ENCODE data around the gene NOC4L.
"Not testable (repeated sequence)": the region's sequence is repeated elsewhere in the genome, so short reads cannot be mapped to it uniquely, and the experiment has no call there.

NOC4L gene

GRCh38 chr12:132123970-132124765 is 20.1 kb upstream of the NOC4L start:
- no peak for DNase-seq (ENCODE audit: low spot score)

- no peak for DNase-seq (ENCODE audit: low spot score)
Observed at GRCh38 chr12:132124766-132125425, 19.4 kb upstream of the NOC4L start.

GRCh38 chr12:132125736-132126135 is 18.5 kb upstream of the NOC4L start:
- DNase-seq (ENCODE audit: low spot score), result no peak

- DNase-seq (ENCODE audit: low spot score), result no peak
Observed at GRCh38 chr12:132127041-132127440, 17.2 kb upstream of the NOC4L start.

- DNase-seq (ENCODE audit: low spot score), result no peak
Observed at GRCh38 chr12:132129007-132129406, 15.2 kb upstream of the NOC4L start.

GRCh38 chr12:132130690-132131089 is 13.6 kb upstream of the NOC4L start:
- no peak for DNase-seq (ENCODE audit: low spot score)

- DNase-seq (ENCODE audit: low spot score), result no peak
Observed at GRCh38 chr12:132131229-132131628, 13.0 kb upstream of the NOC4L start.

GRCh38 chr12:132131952-132132351 is 12.3 kb upstream of the NOC4L start:
- DNase-seq (ENCODE audit: low spot score), result no peak

- DNase-seq (ENCODE audit: low spot score), result no peak
Observed at GRCh38 chr12:132132609-132133430, 11.4 kb upstream of the NOC4L start.

- DNase-seq (ENCODE audit: low spot score), result no peak
Observed at GRCh38 chr12:132133952-132134652, 10.2 kb upstream of the NOC4L start.

- DNase-seq (ENCODE audit: low spot score), result not testable (repeated sequence)
Observed at GRCh38 chr12:132134653-132135183, 9.5 kb upstream of the NOC4L start.

GRCh38 chr12:132136226-132136625 is 8.0 kb upstream of the NOC4L start:
- not testable (repeated sequence) for DNase-seq (ENCODE audit: low spot score)

- DNase-seq (ENCODE audit: low spot score), result no peak
Observed at GRCh38 chr12:132137483-132138125, 6.7 kb upstream of the NOC4L start.

GRCh38 chr12:132138941-132139871 is 5.1 kb upstream of the NOC4L start:
- DNase-seq (ENCODE audit: low spot score), result no peak

GRCh38 chr12:132139912-132140311 is 4.3 kb upstream of the NOC4L start:
- DNase-seq (ENCODE audit: low spot score), result no peak

GRCh38 chr12:132140501-132140900 is 3.8 kb upstream of the NOC4L start:
- no peak for DNase-seq (ENCODE audit: low spot score)

GRCh38 chr12:132140918-132141841 is 3.1 kb upstream of the NOC4L start:
- no peak for DNase-seq (ENCODE audit: low spot score)

- no peak for DNase-seq (ENCODE audit: low spot score)
Observed at GRCh38 chr12:132141976-132142678, 2.1 kb upstream of the NOC4L start.

Measured in hematopoietic multipotent progenitor cell treated with erythropoietin and hydrocortisone succinate and interleukin-3 and kit ligand, for 17 days (in vitro differentiated cells).